Fibroblast of lung (primary cell): ENCODE results near the gene CSRP1. TPM values are rescaled to one million over a fixed set of nuclear protein-coding genes. Genes with fewer than 3 reads are reported as not detected.

Experiments
- DNase-seq, 2 donors: peaks; one replicate each; pipeline versions ENCODE4 v3.0.0 to v3.0.0-alpha.2; 2010; ENCODE audit warnings: low read depth in 2 of 2
- H2AFZ ChIP-seq: 2 replicates; pipeline ENCODE4 v1.5.1; 2012; ENCODE audit warnings: low read length, control low read depth, inconsistent platforms
- H3K27ac ChIP-seq: 2 replicates; pipeline ENCODE4 v1.5.1; 2011; ENCODE audit warnings: low read length, control low read depth; ENCODE audit not compliant: insufficient read depth
- H3K27me3 ChIP-seq: 2 replicates; pipeline ENCODE4 v1.5.1; 2011; ENCODE audit warnings: mild to moderate bottlenecking, low read length; ENCODE audit not compliant: control insufficient read depth, insufficient read depth
- H3K36me3 ChIP-seq: 2 replicates; pipeline ENCODE4 v1.5.1; 2011; ENCODE audit warnings: low read length; ENCODE audit not compliant: control insufficient read depth, insufficient read depth
- H3K4me1 ChIP-seq: 2 replicates; pipeline ENCODE4 v1.5.1; 2011; ENCODE audit warnings: low read length; ENCODE audit not compliant: control insufficient read depth, insufficient read depth; ENCODE audit errors: extremely low read depth
- H3K4me2 ChIP-seq: 2 replicates; pipeline ENCODE4 v1.5.1; 2011; ENCODE audit warnings: low read length, control low read depth; ENCODE audit not compliant: insufficient read depth; ENCODE audit errors: extremely low read depth
- H3K4me3 ChIP-seq, 4 experiments: fragments of 200-600 bp in 1 of 4; sonication (generic) in 1 of 4; replicated peaks in 1 of 4; 2 replicates each; pipeline ENCODE4 v1.5.1; 2011 to 2016; ENCODE audit warnings: low read length in 4 of 4, low read depth in 3 of 4, mild to moderate bottlenecking in 3 of 4, control low read depth in 2 of 4, inconsistent platforms in 1 of 4, mixed read lengths in 1 of 4; ENCODE audit not compliant: insufficient read depth in 1 of 4; ENCODE audit errors: control extremely low read depth in 1 of 4
- H3K79me2 ChIP-seq: 2 replicates; pipeline ENCODE4 v1.5.1; 2012; ENCODE audit warnings: mild to moderate bottlenecking, low read length, inconsistent platforms; ENCODE audit not compliant: control insufficient read depth, insufficient read depth
- H3K9ac ChIP-seq: 2 replicates; pipeline ENCODE4 v1.5.1; 2011; ENCODE audit warnings: mild to moderate bottlenecking, low read length, control low read depth; ENCODE audit not compliant: insufficient read depth
- H3K9me3 ChIP-seq: 2 replicates; pipeline ENCODE4 v1.5.1; 2012; ENCODE audit warnings: low read depth, low read length; ENCODE audit not compliant: control insufficient read depth, insufficient read depth
- H4K20me1 ChIP-seq: 2 replicates; pipeline ENCODE4 v1.5.1; 2011; ENCODE audit warnings: low read length; ENCODE audit not compliant: control insufficient read depth, insufficient read depth; ENCODE audit errors: extremely low read depth
- CTCF ChIP-seq, 2 donors: IDR thresholded peaks in 1 of 2; conservative IDR thresholded peaks in 1 of 2; 1 replicate in 1 of 2; 2 replicates in 1 of 2; pipeline ENCODE4 v1.5.1; 2011 to 2012; ENCODE audit warnings: low read length in 2 of 2, control low read depth in 1 of 2, inconsistent platforms in 1 of 2, low read depth in 1 of 2, mild to moderate bottlenecking in 1 of 2
- EZH2 ChIP-seq: IDR thresholded peaks from 2 replicates; pipeline ENCODE4 v1.5.1; 2012; ENCODE audit warnings: low read length, control low read depth, mild to moderate bottlenecking; ENCODE audit errors: missing control alignments
- polyA plus RNA-seq, 2 donors: library from polyadenylated mRNA; depleted of rRNA in 1 of 2; stranded (reverse) in 1 of 2; unstranded in 1 of 2; fragments of >200 nt; gene quantifications; 2 replicates each; pipeline ENCODE4 v1.2.1, GENCODE V29; 2011 to 2012; ENCODE audit warnings: missing spikeins in 1 of 2
- total RNA-seq: library from RNA; depleted of rRNA; stranded (reverse); fragments of >200 nt; gene quantifications from 2 replicates; pipeline ENCODE4 v1.2.1, GENCODE V29; 2014

Gene CSRP1
- total and polyA plus RNA-seq, 2 donors (not counting 1 experiment from before 2014, with no cell fraction given): 195 to 1,081 TPM

GRCh38 chr1:201485184-201485774 is 21.6 kb downstream of the CSRP1 start:
- Histone ChIP-seq H3K9me3 (no peaks in the 10 kb centered on the region), H3K4me1 (peaks cover 29% of the 10 kb centered on the region), H4K20me1 (no peaks in the 10 kb centered on the region), H3K36me3 (peaks cover 29% of the 10 kb centered on the region), H3K79me2 (no peaks in the 10 kb centered on the region), H3K27me3 (no peaks in the 10 kb centered on the region), H3K4me3 (no peak overlapping the region), H3K4me2 (no peak overlapping the region), H2AFZ (no peak overlapping the region), H3K9ac (no peak overlapping the region), H3K27ac (no peak overlapping the region)
- TF ChIP-seq EZH2 (no peak), CTCF (conservative IDR thresholded peaks at IDR 0.05 in 1 of 2, IDR thresholded peaks at IDR 0.05 in 1 of 2; ENCODE audit: low read depth in 1 of 2, low read length in 2 of 2) (no peak)
- no peak for DNase-seq

DNA sequence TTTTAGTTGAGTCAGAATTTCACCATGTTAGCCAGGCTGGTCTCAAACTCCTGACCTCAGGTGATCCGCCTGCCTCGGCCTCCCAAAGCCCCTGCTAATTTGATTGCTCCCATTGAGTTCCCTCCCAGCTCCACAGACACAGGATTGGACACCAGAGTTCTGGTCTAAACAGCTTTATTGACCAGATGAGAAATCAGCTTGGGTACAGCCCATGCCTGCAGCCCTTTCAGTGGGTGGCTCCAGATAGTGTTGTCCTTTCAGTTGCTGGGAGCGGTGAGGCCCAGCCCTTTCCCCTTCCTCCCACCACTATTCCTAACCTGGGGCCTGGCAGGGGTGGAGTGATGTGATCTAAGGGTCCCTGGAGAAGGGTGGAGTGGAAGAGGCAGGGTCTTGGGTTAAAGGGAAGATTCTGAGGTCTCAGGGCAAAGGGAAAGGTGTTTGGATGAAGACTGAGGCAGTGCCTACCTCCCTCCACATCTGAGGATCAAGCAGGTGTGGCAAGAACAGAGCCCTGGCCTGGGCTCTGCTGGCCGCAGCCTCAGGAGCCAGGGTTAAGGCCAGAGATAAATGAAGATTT is 23.5 kb downstream of the CSRP1 start:
- H3K27ac ChIP-seq: no peak overlapping the region
- peaks cover 19% of the 10 kb centered on the region for H3K4me1 ChIP-seq
- H3K9me3 ChIP-seq: no peaks in the 10 kb centered on the region
- H3K4me2 ChIP-seq: no peak overlapping the region
- no peak for DNase-seq
- H2AFZ ChIP-seq: no peak overlapping the region
- H3K27me3 ChIP-seq: no peaks in the 10 kb centered on the region
- H3K36me3 ChIP-seq: peaks cover 21% of the 10 kb centered on the region
- no peaks in the 10 kb centered on the region for H4K20me1 ChIP-seq
- H3K4me3 ChIP-seq: no peak overlapping the region
- no peaks in the 10 kb centered on the region for H3K79me2 ChIP-seq
- TF ChIP-seq CTCF (conservative IDR thresholded peaks at IDR 0.05 in 1 of 2, IDR thresholded peaks at IDR 0.05 in 1 of 2; ENCODE audit: low read depth in 1 of 2, low read length in 2 of 2) (no peak), EZH2 (no peak)
- no peak overlapping the region for H3K9ac ChIP-seq

DNA sequence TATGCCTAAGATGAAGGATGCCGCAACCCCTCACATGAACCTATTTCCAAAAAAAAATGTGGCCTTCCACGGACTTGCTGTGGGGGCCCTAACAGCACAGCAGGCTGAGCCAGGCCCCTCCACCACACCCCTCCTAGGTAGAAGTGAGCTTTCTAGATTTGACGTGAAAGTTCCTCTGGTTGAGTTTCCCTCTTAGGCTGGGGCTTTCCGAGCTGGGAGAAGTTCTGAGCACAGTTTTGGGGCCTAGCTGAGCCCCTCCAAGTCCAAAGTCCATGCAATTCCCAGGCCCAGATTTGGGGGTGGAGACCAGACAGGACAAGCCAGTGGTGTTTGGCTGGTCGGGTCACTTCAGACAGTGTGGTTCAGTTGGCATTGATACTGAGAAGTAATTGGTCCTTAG is 24.2 kb downstream of the CSRP1 start:
- Histone ChIP-seq H3K4me2 (no peak overlapping the region), H3K4me1 (peaks cover 15% of the 10 kb centered on the region), H3K9me3 (no peaks in the 10 kb centered on the region), H3K79me2 (no peaks in the 10 kb centered on the region), H3K9ac (no peak overlapping the region), H2AFZ (no peak overlapping the region), H3K36me3 (peaks cover 21% of the 10 kb centered on the region), H4K20me1 (no peaks in the 10 kb centered on the region), H3K27me3 (no peaks in the 10 kb centered on the region), H3K4me3 (no peak overlapping the region), H3K27ac (no peak overlapping the region)
- no peak for DNase-seq
- TF ChIP-seq EZH2 (no peak), CTCF (conservative IDR thresholded peaks at IDR 0.05 in 1 of 2, IDR thresholded peaks at IDR 0.05 in 1 of 2; ENCODE audit: low read depth in 1 of 2, low read length in 2 of 2) (no peak)
